ENCODE measurements around the gene ARHGEF10L.

DNA sequence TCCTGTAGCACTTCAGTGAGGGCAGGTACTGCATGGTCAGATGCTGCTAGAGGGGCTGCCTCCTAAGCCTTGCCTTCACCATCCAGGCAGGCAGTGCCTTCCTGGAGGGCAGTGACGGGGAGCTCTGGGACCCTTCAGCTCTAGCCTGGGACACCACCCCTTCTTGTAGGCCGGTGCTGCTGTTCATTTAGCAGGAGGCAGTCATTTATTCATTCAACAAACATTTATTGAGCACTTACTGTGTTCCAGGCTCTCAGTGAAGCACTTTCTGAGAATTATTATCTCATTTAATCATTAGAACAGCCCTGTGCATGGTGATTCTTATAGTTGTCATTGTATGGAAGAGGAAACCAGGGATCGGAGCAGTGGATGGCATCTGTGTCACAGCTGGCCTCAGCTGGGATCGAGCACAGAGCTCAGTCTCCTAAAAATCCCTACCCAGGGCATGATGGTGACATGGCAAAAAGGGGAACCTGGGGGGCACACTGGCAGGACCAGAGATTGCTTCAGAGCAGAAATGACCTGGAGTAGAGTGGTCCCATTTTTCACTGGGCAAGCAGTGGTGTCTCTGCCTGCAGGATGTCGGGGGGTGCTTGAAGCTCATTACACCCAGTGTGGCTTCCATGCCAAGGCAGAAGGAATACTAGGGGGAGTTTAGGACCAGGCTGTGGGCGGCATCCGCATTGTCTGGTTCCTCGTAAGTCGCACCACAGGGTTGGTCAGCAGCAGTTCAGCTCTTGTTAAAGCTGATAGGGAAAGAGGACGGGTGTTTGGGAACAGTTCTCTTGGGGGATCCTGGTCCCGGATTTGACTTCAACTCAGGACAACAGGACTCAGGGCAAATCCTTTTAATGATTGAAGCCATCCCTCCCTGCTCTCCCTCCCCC, 28.8 kb downstream of the ARHGEF10L start:
- TF ChIP-seq, protein P1, sequence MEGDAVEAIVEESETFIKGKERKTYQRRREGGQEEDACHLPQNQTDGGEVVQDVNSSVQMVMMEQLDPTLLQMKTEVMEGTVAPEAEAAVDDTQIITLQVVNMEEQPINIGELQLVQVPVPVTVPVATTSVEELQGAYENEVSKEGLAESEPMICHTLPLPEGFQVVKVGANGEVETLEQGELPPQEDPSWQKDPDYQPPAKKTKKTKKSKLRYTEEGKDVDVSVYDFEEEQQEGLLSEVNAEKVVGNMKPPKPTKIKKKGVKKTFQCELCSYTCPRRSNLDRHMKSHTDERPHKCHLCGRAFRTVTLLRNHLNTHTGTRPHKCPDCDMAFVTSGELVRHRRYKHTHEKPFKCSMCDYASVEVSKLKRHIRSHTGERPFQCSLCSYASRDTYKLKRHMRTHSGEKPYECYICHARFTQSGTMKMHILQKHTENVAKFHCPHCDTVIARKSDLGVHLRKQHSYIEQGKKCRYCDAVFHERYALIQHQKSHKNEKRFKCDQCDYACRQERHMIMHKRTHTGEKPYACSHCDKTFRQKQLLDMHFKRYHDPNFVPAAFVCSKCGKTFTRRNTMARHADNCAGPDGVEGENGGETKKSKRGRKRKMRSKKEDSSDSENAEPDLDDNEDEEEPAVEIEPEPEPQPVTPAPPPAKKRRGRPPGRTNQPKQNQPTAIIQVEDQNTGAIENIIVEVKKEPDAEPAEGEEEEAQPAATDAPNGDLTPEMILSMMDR (IDR thresholded peaks at IDR 0.05): no peak
- TF ChIP-seq POLR2A (IDR thresholded peaks at IDR 0.05) (no peak), POLR2AphosphoS5 (IDR thresholded peaks at IDR 0.05) (no peak), EP300 (IDR thresholded peaks at IDR 0.05) (no peak)
